GM18867 (cell line): ENCODE results near the gene ZNF835.

Experiments
- ATAC-seq: cut with Tn5 transposase; IDR thresholded peaks from one replicate; pipeline ENCODE4 v1.9.1; 2021; ENCODE audit warnings: mild to moderate bottlenecking, moderate library complexity; ENCODE audit not compliant: unreplicated experiment

The ZNF835 gene

DNA sequence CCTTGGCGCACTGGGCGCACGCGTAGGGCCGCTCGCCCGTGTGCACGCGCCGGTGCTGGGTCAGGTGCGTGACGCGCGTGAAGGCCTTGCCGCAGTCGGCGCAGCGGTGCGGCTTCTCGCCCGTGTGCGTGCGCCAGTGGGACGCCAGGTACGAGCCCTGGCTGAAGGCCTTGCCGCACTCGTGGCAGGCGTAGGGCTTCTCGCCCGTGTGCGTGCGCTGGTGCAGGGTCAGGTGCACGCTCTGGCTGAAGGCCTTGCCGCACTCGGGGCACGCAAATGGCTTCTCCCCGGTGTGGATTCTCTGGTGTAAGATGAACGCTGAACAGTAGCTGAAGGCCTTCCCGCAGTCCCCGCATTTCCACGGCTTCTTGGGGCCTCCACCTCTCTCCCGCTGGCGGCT is 7.0 kb downstream of the ZNF835 start:
- no peak for ATAC-seq

- no peak for ATAC-seq
Measured at GRCh38 chr19:56663931-56664500, 7.5 kb downstream of the ZNF835 start.

DNA sequence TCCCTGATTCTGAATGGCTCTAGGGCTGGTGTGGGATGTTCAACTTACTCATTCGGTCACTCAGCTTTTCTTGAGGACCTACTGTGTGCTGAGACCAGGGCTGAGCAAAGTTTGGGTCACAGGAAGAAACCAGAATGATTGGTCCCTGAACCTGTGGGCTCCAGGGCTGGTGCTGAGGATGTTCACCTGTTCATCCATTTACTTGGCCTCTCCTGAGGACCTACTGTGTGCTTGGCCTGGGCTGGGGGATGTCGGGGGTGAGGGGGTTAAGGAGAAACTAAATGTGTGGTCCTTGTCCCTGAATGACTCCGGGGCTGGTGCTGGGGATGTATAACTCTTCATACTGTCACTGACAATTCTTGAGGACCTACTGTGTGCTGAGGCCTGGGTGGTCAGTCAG is 10.3 kb downstream of the ZNF835 start:
- ATAC-seq, result no peak

GRCh38 chr19:56660381-56661107 is 11.0 kb downstream of the ZNF835 start:
- no peak for ATAC-seq

GRCh38 chr19:56654151-56654550 is 17.4 kb downstream of the ZNF835 start:
- no peak for ATAC-seq

DNA sequence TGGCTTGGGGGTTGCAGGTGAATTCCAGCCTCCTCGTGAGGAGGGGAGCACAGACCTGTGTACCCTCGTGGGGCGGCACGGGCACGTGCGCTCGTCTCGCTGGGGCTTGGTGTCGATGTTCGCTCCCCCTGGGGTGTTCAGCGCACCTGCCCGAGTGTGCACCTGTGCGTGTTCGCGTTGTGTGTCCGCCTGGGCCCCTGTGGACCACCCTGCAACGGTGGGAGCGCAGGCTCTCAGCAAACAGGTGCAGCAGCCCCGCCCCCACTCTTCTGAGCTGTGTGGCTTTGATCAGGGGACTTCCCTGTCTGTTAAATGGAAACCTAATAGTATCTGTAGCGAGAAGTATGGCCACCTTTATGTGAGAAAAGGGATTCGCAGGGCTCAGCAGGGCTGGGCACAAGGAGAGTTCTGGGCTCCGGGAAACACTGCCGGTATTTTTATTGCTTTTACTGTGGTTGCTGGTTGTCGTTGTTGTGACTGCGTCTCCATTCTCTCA is 28.0 kb downstream of the ZNF835 start:
- no peak for ATAC-seq

DNA sequence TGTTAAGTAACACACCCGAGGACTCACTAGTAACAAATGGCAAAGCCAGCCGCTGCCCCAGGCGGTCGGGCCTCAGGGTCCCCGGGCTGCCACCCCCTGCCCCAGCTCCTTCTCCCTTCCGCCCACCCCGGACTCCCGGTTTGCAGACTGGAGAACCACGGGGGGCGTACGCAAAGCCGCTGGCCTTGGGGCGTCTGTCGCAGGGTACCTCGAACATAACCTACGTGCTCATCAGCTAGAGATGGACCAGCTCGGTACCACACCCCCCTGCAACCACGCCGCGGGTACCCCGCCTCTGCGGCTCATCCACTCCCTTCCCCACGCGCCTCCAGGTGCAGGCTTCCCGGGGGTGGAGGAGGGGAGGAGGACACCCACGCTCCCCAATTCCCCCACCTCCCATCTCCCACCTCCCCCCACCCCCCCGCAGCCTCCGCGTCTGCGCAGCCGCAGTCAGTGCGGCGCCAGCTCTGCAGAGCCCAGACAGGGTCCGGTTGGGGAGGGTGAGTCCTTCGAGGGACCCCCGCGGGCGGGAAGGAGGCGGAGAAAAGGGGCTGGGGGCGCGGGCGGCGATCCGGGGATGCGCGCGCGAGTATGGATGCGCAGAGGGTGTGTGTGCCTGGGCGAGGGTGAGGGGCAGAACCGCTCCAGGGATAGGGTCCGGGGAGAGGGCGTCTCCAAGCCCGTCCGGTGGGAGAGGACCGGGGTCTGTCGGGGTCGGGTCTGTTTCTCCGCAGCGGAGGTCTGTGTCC is 28.7 kb downstream of the ZNF835 start, which contains the start of gene SMIM17:
TSS of gene SMIM17 (plus strand) at position 449 of the 749 bp plus-strand sequence. CDS start 2,509 bp downstream, outside the sequence.
- no peak for ATAC-seq

DNA sequence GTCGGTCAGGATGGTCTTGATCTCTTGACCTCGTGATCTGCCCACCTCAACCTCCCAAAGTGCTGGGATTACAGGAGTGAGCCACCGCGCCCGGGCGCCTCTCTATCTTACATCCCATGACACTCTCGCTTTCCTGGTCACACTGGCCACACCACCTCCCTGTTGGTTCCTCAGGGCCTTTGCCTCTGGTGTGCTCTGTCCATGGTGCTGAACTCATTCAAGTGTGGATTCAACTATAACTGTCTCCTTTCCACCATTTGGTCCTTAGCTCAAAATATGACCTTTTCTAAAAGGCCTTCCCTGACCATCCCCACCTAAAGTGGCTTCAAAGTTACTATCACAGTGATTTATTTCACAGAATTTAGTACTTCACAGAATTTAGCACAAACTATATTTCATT is 32.3 kb downstream of the ZNF835 start:
- ATAC-seq, result no peak

GRCh38 chr19:56637976-56638555 is 33.5 kb downstream of the ZNF835 start:
- ATAC-seq, result no peak

DNA sequence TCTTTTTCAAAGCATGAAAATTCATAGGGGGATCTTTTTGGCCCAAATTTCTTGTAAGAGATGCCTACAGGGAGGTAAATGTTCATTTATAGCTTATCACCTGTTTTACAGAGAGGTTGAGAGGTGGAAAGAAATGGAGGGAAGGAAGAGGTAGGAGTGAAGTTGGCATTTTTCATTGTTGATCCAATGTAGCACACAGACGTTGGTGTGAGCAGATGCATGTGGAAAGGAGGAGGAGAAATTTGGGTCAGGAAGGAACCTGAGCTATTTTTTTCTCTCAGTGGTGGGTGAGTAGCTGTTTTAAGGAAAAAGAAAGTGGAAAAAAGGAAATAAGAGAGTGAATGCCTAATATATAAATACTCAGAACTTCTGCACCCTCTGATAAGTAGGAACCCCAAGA is 38.5 kb downstream of the ZNF835 start:
- ATAC-seq, result no peak

- ATAC-seq, result no peak
Measured at GRCh38 chr19:56625708-56626107, 45.8 kb downstream of the ZNF835 start.

DNA sequence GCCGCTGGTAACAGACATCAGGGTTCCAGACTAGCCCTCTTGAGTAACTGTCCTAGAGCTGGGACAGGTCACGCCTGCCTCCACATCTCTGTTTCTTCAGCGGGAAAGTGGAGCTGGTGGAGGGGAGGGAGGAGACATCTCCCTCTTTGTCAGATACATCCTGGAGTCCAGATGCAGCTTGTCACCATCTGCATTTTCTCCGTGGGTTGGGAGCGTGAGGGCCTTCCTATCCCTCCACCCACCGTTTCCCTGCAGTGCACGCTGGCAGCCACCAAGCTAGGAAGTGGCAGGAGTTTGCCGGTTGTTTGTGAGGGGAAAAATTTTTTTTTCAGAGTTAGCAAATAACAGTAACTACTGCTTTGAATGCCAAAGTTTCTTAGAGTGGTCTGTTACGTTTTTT is 48.6 kb downstream of the ZNF835 start:
- no peak for ATAC-seq

GRCh38 chr19:56622374-56622773 is 49.2 kb downstream of the ZNF835 start:
- no peak for ATAC-seq

GRCh38 chr19:56619121-56619520 is 52.4 kb downstream of the ZNF835 start:
- ATAC-seq, result no peak

- no peak for ATAC-seq
Measured at GRCh38 chr19:56617531-56617930, 54.0 kb downstream of the ZNF835 start.

DNA sequence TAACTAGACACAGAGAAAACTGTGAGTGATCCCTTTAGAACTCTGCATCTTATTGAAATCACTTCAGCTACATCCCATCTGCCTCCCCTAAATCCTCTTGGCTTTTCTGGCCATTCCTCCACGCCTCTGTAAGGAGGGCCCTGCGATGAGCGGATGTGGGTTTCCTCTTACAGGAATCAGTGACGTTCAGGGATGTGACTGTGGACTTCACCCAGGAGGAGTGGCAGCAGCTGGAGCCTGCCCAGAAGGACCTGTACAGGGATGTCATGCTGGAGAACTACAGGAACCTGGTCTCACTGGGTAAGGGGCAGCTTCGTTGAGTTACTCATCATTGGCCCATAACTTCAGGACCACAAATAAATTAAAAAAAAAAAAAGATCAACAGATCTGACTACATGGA is 57.9 kb downstream of the ZNF835 start:
- no peak for ATAC-seq

GRCh38 chr19:56612737-56613136 is 58.8 kb downstream of the ZNF835 start:
- ATAC-seq, result no peak
